Ishikawa (cell line): ENCODE results near the gene COL18A1.

Source experiments
- CREB1 ChIP-seq: IDR thresholded peaks from 2 replicates; pipeline ENCODE4 v1.6.1; 2012; ENCODE audit warnings: low read depth
- EGR1 ChIP-seq: IDR thresholded peaks from 2 replicates; pipeline ENCODE4 v1.6.1; 2012
- NFIC ChIP-seq: IDR thresholded peaks from 2 replicates; pipeline ENCODE4 v1.6.1; 2012
- TAF1 ChIP-seq: IDR thresholded peaks from 2 replicates; pipeline ENCODE4 v1.6.1; 2012; ENCODE audit warnings: low read depth, mild to moderate bottlenecking

GRCh38 chr21:45546636-45547544 is 141.9 kb downstream of the COL18A1 start:
- no peak for TF ChIP-seq EGR1
- no peak for TF ChIP-seq CREB1
- no peak for TF ChIP-seq TAF1
- TF ChIP-seq NFIC = no peak
